Daoy (cell line): ENCODE data around the gene ARHGAP15. TPM values are rescaled to one million over a fixed set of nuclear protein-coding genes. Genes with fewer than 3 reads are reported as not detected.

Experiments
- DNase-seq: peaks from one replicate; pipeline ENCODE4 v3.0.0-alpha.2; 2015; ENCODE audit warnings: low read depth
- total RNA-seq: library from RNA; depleted of rRNA; stranded (reverse); fragments of >200 nt; shearing (Covaris generic); gene quantifications from 2 replicates; pipeline ENCODE4 v1.2.3, GENCODE V29; 2014

ARHGAP15 gene
- total RNA-seq, 1 experiment from 2014 or later: 1.4 TPM

DNA sequence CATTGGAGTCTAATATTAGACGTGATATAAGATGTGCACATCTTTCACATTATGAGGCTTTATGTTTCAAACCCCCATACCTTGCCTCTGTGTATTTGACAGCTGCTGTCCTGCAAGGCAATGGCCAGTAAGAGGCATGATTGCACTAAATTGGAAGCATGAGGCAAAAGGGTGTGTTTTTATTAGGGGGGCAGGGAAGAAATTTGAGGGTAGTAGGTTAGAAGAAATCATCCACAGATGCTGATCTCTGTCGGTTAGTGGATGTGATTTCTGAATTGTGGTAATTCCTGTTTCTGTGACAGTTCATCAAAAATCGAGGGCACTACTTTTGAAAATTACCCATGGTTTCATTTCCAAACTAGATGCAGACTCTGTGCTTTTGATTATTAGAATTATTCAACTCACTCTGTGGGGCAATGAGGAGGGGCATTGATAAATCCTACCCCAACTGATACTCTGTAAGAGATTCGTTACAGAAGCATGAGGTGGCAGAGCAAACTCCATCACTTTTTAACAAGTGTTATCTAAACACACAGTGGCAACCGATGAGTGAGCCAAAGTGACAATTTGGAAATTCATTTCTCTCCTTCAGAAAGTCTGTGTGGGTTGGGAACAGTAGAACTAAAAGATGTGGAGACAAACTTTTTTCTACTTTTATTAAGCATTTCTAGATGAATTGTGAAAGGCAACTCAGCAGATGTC lies 453.0 kb downstream of the ARHGAP15 start:
- DNase-seq: no peak

DNA sequence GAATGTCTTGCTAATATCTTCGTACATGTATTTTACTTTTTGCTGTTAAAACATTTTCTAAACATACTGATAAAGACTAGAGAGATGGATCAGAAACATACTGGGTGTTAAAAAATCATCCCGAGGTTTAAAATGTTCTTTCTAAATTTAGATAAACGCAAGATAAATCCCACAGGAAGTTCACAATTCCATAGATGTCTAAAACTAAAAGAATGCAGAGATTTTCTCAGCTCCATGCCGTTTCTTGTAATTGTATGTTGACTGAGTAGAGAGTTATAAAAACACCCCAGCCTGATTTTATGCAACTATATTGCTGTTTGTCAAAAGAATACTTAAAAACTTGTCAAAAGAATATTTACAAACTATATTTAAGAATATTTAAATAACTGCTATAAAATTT lies 455.7 kb downstream of the ARHGAP15 start:
- no peak for DNase-seq

DNA sequence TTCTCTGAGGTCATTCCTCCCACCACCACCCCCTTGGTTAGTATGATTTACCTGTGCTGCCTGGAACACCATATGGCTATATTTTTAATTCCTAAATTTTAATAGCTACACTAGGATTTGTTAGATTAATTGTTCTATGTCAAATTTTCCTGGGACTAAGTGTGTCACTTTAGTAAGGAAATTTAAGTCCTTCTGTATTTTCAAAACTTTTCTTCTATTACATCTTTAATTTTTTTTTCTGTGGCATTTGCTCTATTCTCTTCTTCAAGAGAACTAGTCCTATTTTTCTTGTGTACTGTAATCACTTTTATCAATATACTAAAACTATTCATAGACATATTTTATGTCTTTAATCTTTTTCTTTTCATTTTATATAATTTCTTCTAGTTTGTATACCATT lies 456.9 kb downstream of the ARHGAP15 start:
- no peak for DNase-seq

GRCh38 chr2:143588746-143589145 lies 459.5 kb downstream of the ARHGAP15 start:
- no peak for DNase-seq

DNA sequence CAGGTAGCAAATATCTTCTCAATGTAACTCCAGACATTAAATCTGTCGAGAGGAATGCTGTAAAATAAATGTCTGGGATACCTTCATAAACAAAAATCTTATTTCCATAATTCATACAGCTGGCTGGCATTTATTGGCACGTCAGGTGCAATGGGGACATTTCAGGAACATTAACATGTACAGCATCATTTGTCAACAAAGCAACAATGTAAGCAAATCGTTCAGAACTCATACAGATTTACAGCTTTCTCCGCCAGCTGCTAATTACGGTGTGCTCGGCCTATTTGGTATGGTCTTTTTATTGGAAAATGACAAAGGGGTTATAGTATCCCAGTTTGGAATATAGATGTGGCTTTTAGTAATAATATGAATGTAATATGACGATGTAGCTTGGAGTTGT lies 464.9 kb downstream of the ARHGAP15 start:
- no peak for DNase-seq

- DNase-seq: no peak
Observed at GRCh38 chr2:143594745-143595144, 465.5 kb downstream of the ARHGAP15 start.

DNA sequence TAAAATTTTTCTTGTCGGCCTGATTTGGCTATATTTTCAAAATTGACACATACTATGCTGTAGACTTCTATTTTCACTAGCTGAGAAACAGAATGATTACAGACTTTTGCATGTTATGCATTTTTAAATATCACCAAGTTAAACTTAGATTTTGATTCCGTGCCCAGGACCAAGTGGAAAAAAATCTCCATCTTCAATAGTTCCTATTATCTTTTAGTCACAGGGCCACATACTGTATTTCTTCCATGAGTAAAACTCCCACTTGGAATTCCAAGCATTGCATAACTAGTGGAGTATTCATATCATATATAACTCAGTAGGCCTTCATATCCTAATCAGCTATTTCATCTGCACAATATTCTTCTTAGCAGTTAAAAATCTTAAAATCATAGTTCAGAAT lies 470.9 kb downstream of the ARHGAP15 start:
- DNase-seq: no peak

GRCh38 chr2:143601828-143602227 lies 472.6 kb downstream of the ARHGAP15 start:
- DNase-seq: no peak

GRCh38 chr2:143603035-143603655 lies 473.9 kb downstream of the ARHGAP15 start:
- no peak for DNase-seq

DNA sequence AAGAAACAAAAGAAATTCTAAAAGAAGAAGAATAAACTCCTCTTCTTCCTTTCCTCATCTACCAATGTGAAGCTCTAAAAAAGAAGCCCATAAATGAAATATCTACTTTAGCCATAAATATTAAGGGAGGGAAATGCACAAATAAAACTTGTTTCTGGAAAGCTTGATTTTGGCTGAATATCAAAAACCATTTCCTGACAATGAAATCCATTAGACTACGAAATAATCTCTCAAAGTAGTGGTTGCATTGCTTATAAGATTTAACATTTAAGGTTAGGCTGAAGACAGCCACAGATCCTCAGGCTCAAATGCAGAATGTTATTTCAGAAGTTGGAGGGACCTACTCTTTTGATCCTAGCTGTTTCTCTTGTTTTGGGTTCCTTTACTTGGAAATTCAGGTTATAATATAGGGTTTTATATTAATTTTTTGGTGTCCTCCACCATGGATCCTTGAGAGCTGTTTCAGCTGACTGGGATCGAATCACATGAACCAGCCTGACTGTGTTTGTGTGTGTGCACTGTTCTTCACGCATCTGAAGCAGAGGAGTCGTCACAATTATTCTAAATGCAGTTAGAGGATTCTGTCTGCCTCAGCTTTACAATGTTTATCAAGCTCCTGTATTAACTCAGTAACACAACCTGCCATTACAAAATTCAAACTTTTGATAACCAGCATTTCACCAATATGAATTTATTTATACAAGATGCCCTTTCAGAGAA lies 474.8 kb downstream of the ARHGAP15 start:
- no peak for DNase-seq

GRCh38 chr2:143604566-143604959 lies 475.3 kb downstream of the ARHGAP15 start:
- DNase-seq: no peak

DNA sequence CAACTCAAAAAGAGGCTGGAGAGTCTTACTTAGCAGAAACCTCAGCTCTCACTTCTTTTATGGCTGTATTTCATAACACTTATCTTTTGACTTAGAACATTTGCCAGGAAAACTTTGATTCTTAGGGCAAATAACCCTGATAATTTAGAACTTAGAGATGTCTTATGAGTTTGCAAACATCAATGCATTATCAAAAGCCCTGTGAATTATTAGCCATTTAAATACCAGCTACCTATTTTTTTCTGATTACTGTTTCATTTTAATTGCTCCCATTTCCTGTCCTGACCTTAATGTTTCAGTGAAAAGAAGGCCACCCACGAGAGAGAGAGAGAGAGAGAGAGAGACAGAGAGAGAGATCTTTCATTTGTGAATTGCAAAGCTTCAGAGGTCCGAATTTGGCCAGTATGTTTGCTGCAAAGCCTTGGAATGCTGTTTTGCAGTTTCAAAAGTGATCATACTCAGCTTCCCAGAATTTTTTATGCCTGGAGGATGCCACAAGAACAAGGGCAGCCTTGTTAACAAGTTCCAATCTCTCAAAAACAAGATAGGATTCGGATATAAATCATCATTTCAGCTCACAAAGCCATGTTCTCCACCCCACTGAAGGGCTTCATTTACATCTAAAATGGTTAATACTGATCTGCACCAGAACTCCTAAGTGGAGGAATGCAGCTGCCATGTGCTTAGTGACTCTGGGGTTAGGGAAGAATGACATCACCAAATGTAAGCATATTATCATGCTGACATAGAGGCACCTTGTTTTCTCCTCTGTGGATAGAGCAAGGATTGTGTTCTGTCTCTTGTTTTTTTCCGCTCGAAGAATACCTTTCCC lies 478.2 kb downstream of the ARHGAP15 start:
- no peak for DNase-seq

DNA sequence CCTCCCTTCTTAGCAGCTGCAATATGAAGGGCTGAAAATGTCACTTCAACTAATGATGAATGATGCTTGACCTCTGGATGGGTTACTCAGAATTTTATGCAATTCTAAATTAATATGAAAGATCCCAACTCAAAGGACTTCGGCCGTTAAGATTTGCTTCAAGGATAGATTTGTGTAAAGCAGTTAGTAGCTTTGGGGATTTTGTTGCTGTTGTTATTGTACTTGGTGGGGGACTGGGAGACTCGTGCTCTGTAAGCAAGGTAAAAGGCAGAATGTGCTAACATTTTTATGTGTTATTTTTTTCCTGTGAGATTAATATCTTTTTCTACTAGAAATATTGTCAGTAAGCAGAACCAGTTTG lies 478.8 kb downstream of the ARHGAP15 start:
- no peak for DNase-seq

- no peak for DNase-seq
Observed at GRCh38 chr2:143608758-143609157, 479.5 kb downstream of the ARHGAP15 start.

DNA sequence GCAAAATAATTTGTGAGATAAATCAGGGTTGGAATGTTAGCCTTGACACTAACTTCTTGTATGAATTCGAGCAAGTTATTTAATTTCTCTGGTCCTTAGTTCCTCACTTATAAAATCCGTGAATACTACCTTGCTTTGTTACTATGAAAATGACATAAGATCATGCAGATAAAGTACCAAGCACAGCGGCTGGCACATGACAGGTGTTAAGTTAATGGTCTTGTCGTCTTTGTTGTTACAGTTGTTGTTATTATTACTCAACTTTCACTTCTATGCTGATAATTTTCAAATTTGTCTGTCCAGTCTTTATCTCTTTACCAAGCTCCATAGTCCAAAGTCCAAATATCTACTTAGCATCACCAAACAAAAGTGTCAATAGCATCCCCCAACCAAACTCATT lies 482.1 kb downstream of the ARHGAP15 start:
- DNase-seq: no peak

DNA sequence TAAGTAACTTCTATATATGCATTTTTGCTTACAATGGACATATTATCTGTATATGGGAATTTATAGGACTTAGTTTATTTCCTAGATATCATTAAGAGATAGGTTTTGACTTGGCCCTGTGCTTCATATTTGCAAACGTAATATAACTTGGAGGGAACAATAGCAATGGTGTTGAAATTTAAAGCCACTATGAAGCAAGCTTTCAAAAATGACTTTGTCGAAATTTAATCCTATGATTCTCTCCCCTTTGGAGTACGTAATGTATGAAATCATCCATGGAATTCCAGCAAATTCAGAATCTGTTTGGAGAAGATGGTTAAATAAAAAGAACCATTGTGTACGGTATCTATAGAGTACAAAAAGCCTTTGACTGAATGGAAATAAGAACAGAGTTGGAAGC lies 486.3 kb downstream of the ARHGAP15 start:
- DNase-seq: no peak

DNA sequence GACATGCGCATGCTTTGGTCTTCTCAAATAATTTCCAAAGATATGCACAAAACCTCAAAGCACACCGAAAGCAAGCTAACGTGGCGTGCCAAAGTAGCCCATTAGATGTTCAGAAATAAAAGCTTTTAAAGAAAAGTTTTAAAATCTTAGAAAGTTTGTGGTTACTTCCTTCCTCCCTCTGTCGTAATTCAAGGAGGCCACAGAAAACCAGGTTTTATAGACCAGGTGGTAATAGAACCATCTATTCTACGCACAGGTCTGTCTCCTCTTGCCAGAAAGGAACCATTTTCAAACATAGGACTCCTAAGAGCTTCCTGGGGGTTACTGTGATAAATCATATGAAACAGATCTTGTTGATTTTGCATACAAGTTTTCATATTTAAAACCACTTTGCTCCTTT lies 487.2 kb downstream of the ARHGAP15 start:
- no peak for DNase-seq

- DNase-seq: no peak
Observed at GRCh38 chr2:143617803-143618415, 488.7 kb downstream of the ARHGAP15 start.

DNA sequence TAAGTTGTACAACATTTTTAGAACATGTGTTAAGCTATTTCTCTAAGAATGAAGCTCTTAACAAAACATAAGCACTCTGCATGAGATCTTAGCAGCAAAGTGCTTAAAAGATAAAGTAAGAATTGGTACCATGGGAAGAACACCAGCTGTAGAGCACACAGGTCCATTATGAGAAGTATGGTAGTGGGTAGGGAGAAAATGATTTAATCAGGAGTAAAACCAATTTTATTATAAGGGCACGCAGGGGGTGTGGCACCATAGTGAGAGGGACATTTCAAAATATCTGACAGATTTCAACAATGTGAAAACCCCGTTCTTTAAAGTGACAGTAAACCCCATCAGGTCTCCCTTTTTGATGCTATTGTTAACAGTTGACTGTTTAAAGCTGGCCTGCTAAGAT lies 492.9 kb downstream of the ARHGAP15 start:
- no peak for DNase-seq

GRCh38 chr2:143623231-143623908 lies 494.2 kb downstream of the ARHGAP15 start:
- no peak for DNase-seq

GRCh38 chr2:143623909-143624260 lies 494.7 kb downstream of the ARHGAP15 start:
- no peak for DNase-seq
